NCI-H146 (cell line): ENCODE data around the gene HTR3E.

Experiments used
- DNase-seq: peaks from one replicate; lab custom pipeline; 2025; lab: John Stamatoyannopoulos, UW

HTR3E gene

GRCh38 chr3:184155644-184156521 is 59.0 kb downstream of the HTR3E start:
- peak; percentile 63 for DNase-seq

- peak; percentile 52 for DNase-seq
Observed at GRCh38 chr3:184156522-184156955, 59.7 kb downstream of the HTR3E start.
